ENCODE data around the gene NOP53. TPM values are rescaled to one million over a fixed set of nuclear protein-coding genes. Genes with fewer than 3 reads are reported as not detected.

Gene NOP53
- total and polyA plus RNA-seq, 9 of the 15 experiments (the other 6 are each of a cell fraction or from before 2014, with no cell fraction given), result 6.5 to 274 (median 145) TPM

GRCh38 chr19:47790398-47790814 lies 45.1 kb downstream of the NOP53 start (continued):
- TF ChIP-seq ZNF592 (IDR thresholded peaks at IDR 0.05), result no peak
- peak; percentile 80 to 94 (median 89) for TF ChIP-seq CTCF (IDR thresholded peaks at IDR 0.05 in 2 of 3, conservative IDR thresholded peaks at IDR 0.05 in 1 of 3; ENCODE audit: insufficient read depth in 2 of 3, low read depth in 1 of 3, low read length in 3 of 3)
- TF ChIP-seq HINFP (tag; conservative IDR thresholded peaks at IDR 0.05; ENCODE audit: low read depth), result no peak
